NAMALWA (cell line): ENCODE data around the gene IL25.
"Not testable (repeated sequence)": the region's sequence is repeated elsewhere in the genome, so short reads cannot be mapped to it uniquely, and the experiment has no call there.

Source experiments
- DNase-seq: peaks from one replicate; pipeline ENCODE4 v3.0.0-alpha.2; 2015; ENCODE audit warnings: low spot score

Gene IL25

GRCh38 chr14:23411563-23412525, 39.2 kb downstream of the IL25 start:
- no peak for DNase-seq

GRCh38 chr14:23413681-23414080, 41.1 kb downstream of the IL25 start:
- no peak for DNase-seq

- DNase-seq, result no peak
Measured at GRCh38 chr14:23414254-23414653, 41.6 kb downstream of the IL25 start.

GRCh38 chr14:23414906-23415820, 42.6 kb downstream of the IL25 start:
- DNase-seq, result no peak

GRCh38 chr14:23415821-23416778, 43.5 kb downstream of the IL25 start:
- DNase-seq, result no peak

GRCh38 chr14:23416801-23417200, 44.2 kb downstream of the IL25 start:
- no peak for DNase-seq

GRCh38 chr14:23417269-23417668, 44.7 kb downstream of the IL25 start:
- DNase-seq, result not testable (repeated sequence)

- DNase-seq, result no peak
Measured at GRCh38 chr14:23418021-23418420, 45.4 kb downstream of the IL25 start.

- DNase-seq, result not testable (repeated sequence)
Measured at GRCh38 chr14:23419646-23420045, 47.0 kb downstream of the IL25 start.

- DNase-seq, result no peak
Measured at GRCh38 chr14:23421594-23421993, 49.0 kb downstream of the IL25 start.

- DNase-seq, result no peak
Measured at GRCh38 chr14:23423657-23424056, 51.0 kb downstream of the IL25 start.

GRCh38 chr14:23425169-23425568, 52.6 kb downstream of the IL25 start:
- DNase-seq, result no peak

GRCh38 chr14:23425798-23426197, 53.2 kb downstream of the IL25 start:
- DNase-seq, result not testable (repeated sequence)
